B cell (primary cell): Measurements from ENCODE around the gene DPM1. TPM values are rescaled to one million over a fixed set of nuclear protein-coding genes. Genes with fewer than 3 reads are reported as not detected.

Experiments used
- ATAC-seq: fragments of 200-7000 bp; cut with Tn5 transposase; one replicate; pipeline ENCODE4 v1.10.0; 2021; ENCODE audit warnings: low read depth, mild to moderate bottlenecking, moderate number of reproducible peaks, moderate library complexity
- CTCF ChIA-PET: fragments of 350-600 bp; sonication (Branson Sonifier 250); formaldehyde crosslinking; loops from one replicate; lab custom pipeline; 2021; ENCODE audit warnings: antibody characterized with exemption, inconsistent platforms; lab: Charles Lee
- POLR2A ChIA-PET: fragments of 350-600 bp; sonication (Branson Sonifier 250); formaldehyde crosslinking; loops from one replicate; lab custom pipeline; 2021; ENCODE audit warnings: antibody characterized with exemption; lab: Charles Lee
- DNase-seq: peaks from one replicate; pipeline ENCODE4 v3.0.0; 2013
- H2AFZ ChIP-seq: 2 replicates; pipeline ENCODE4 v1.6.1; 2012; ENCODE audit warnings: mild to moderate bottlenecking, low read depth, low read length; ENCODE audit not compliant: insufficient read depth, poor library complexity, severe bottlenecking
- H3K27ac ChIP-seq, 2 donors: 1 replicate in 1 of 2; 2 replicates in 1 of 2; pipeline ENCODE4 v1.5.1; 2012 to 2013; ENCODE audit warnings: low read length in 2 of 2, mild to moderate bottlenecking in 2 of 2, moderate library complexity in 1 of 2
- H3K27me3 ChIP-seq, 4 experiments: fragments of 200-600 bp in 1 of 4; sonication (generic) in 1 of 4; replicated peaks in 1 of 4; 1 replicate in 2 of 4; 2 replicates in 2 of 4; pipeline versions ENCODE4 v1.6.1 to v1.7.0; 2013 to 2016; ENCODE audit warnings: low read length in 3 of 4, mild to moderate bottlenecking in 2 of 4, mixed read lengths in 1 of 4, moderate library complexity in 1 of 4; ENCODE audit not compliant: insufficient read depth in 4 of 4, control insufficient read depth in 3 of 4; ENCODE audit errors: control extremely low read depth in 1 of 4
- H3K36me3 ChIP-seq, 2 experiments: replicated peaks in 1 of 2; 1 replicate in 1 of 2; 2 replicates in 1 of 2; pipeline versions ENCODE4 v1.6.1 to v1.7.1; 2013; ENCODE audit warnings: low read length in 1 of 2; ENCODE audit not compliant: insufficient read depth in 2 of 2, control insufficient read depth in 1 of 2; ENCODE audit errors: control extremely low read depth in 1 of 2, extremely low read depth in 1 of 2
- H3K4me1 ChIP-seq, 2 donors: fragments of 200-600 bp in 1 of 2; sonication (generic) in 1 of 2; 1 replicate in 1 of 2; 2 replicates in 1 of 2; pipeline versions ENCODE4 v1.5.1 to v1.6.1; 2013 to 2017; ENCODE audit warnings: low read length in 2 of 2; ENCODE audit not compliant: control insufficient read depth in 2 of 2, insufficient read depth in 2 of 2
- H3K4me2 ChIP-seq: replicated peaks from 2 replicates; pipeline ENCODE3; 2012; ENCODE audit warnings: mild to moderate bottlenecking, low read depth, low read length; ENCODE audit not compliant: poor library complexity, severe bottlenecking
- H3K4me3 ChIP-seq, 5 experiments: fragments of 200-600 bp in 1 of 5; sonication (generic) in 1 of 5; 1 replicate in 3 of 5; 2 replicates in 2 of 5; pipeline versions ENCODE4 v1.5.1 to v1.7.0; 2011 to 2016; ENCODE audit warnings: low read length in 4 of 5, mild to moderate bottlenecking in 4 of 5, low read depth in 2 of 5, control low read depth in 1 of 5, moderate library complexity in 1 of 5; ENCODE audit not compliant: insufficient read depth in 1 of 5; ENCODE audit errors: control extremely low read depth in 1 of 5, extremely low read depth in 1 of 5
- H3K79me2 ChIP-seq: fragments of 200-600 bp; sonication (generic); one replicate; pipeline ENCODE4 v1.6.0; 2016; ENCODE audit warnings: low read length; ENCODE audit not compliant: control insufficient read depth, insufficient read depth
- H3K9ac ChIP-seq: fragments of 200-600 bp; sonication (generic); 2 replicates; pipeline ENCODE4 v1.6.1; 2017; ENCODE audit warnings: mild to moderate bottlenecking, low read length, moderate library complexity
- H3K9me3 ChIP-seq, 3 donors: one replicate each; pipeline versions ENCODE4 v1.6.1 to v1.7.1; 2013; ENCODE audit warnings: low read length in 2 of 3; ENCODE audit not compliant: control insufficient read depth in 2 of 3, insufficient read depth in 1 of 3; ENCODE audit errors: control extremely low read depth in 1 of 3
- H4K20me1 ChIP-seq: 2 replicates; pipeline ENCODE4 v1.6.0; 2012; ENCODE audit warnings: mild to moderate bottlenecking, low read length; ENCODE audit not compliant: insufficient read depth, control insufficient read depth, poor library complexity, severe bottlenecking
- H3K27ac Mint-ChIP-seq: one replicate; pipeline ENCODE4 v1.8.0; 2021; ENCODE audit warnings: mixed read lengths
- H3K27me3 Mint-ChIP-seq: one replicate; pipeline ENCODE4 v1.8.0; 2021; ENCODE audit warnings: mixed read lengths
- H3K4me1 Mint-ChIP-seq: one replicate; pipeline ENCODE4 v1.8.0; 2021; ENCODE audit warnings: mixed read lengths
- H3K4me3 Mint-ChIP-seq: one replicate; pipeline ENCODE4 v1.8.0; 2021; ENCODE audit warnings: mixed read lengths
- H3K9me3 Mint-ChIP-seq: one replicate; pipeline ENCODE4 v1.8.0; 2022; ENCODE audit warnings: mixed read lengths; ENCODE audit not compliant: insufficient read depth
- CTCF ChIP-seq: fragments of 200-600 bp; IDR thresholded peaks from one replicate; pipeline ENCODE4 v1.8.0; 2022; ENCODE audit warnings: antibody characterized with exemption, mild to moderate bottlenecking
- EZH2 ChIP-seq: IDR thresholded peaks from 2 replicates; pipeline ENCODE4 v1.6.1; 2012; ENCODE audit warnings: borderline replicate concordance, low read depth, mild to moderate bottlenecking, moderate library complexity, low read length; ENCODE audit not compliant: insufficient read depth, poor library complexity, severe bottlenecking
- WGBS: methylation state at CpG from one replicate; pipeline ENCODE4 v1.1.5; 2013; ENCODE audit warnings: missing lambda C conversion rate; ENCODE audit not compliant: insufficient coverage; 5-methylcytosine and 5-hydroxymethylcytosine counted together
- intact Hi-C: fragments of 100-400 bp; cut with micrococcal nuclease; formaldehyde crosslinking; loops from one replicate; pipeline ENCODE4 v1.10.0; 2022
- polyA plus RNA-seq: library from polyadenylated mRNA; depleted of rRNA; stranded (reverse); fragments of >200 nt; gene quantifications from 2 replicates; pipeline ENCODE4 v1.2.3, GENCODE V29; 2012
- total RNA-seq, 2 donors: library from RNA; stranded (reverse); fragments of 120-200 nt in 1 of 2; gene quantifications; 1 replicate in 1 of 2; 2 replicates in 1 of 2; pipeline versions ENCODE4 v1.2.3 to v1.2.4, GENCODE V29; 2013 to 2022

Gene DPM1
- total and polyA plus RNA-seq, 2 donors (not counting 1 experiment from before 2014, with no cell fraction given): 13.4 to 35.2 TPM

DNA sequence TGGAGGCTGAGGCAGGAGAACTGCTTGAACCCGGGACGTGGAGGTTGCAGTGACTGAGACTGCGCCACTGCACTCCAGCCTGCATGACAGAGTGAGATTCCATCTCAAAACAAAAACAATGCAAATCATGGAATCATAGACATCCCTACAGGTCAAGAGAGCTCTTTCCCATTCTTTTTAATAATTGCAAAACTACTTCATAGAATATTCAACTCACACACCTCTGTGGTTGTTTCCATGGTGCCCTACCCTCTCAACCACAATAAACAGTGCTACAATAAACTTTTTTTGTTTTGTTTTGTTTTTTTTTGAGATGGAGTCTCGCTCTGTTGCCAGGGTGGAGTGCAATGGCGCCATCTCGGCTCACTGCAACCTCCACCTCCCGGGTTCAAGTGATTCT is 15.3 kb downstream of the DPM1 start:
- peaks cover 3% of the 10 kb centered on the region for H4K20me1 ChIP-seq
- intact Hi-C loops: no loop called here
- H3K4me3 ChIP-seq: no peak overlapping the region
- no peaks in the 10 kb centered on the region for H3K4me1 ChIP-seq
- ATAC-seq (no peak), DNase-seq (no peak)
- no peaks in the 10 kb centered on the region for H3K4me1 Mint-ChIP-seq
- no peaks in the 10 kb centered on the region for H3K27me3 Mint-ChIP-seq
- H3K79me2 ChIP-seq: peaks cover 13% of the 10 kb centered on the region
- no peak for TF ChIP-seq EZH2
- H2AFZ ChIP-seq: no peak overlapping the region
- ChIA-PET POLR2A (no interaction called here), CTCF (interaction anchor here (1.0 kb wide), 1 partner anchor 150 kb away, joined by 8 read pairs; no protein-coding TSS in a partner anchor)
- peaks cover 17 to 73% of the 10 kb centered on the region in 2 experiments for H3K36me3 ChIP-seq
- H3K9ac ChIP-seq: no peak overlapping the region
- no peak overlapping the region for H3K27ac Mint-ChIP-seq
- no peaks in the 10 kb centered on the region for H3K9me3 ChIP-seq
- H3K4me3 Mint-ChIP-seq: no peak overlapping the region
- no peaks in the 10 kb centered on the region for H3K27me3 ChIP-seq
- H3K9me3 Mint-ChIP-seq: no peaks in the 10 kb centered on the region
- no peak overlapping the region for H3K27ac ChIP-seq
- no peak overlapping the region for H3K4me2 ChIP-seq
- WGBS: 100% methylated on average over 3 of the region's 7 CpGs

GRCh38 chr20:50933589-50933988 is 24.7 kb downstream of the DPM1 start:
- Mint-ChIP-seq H3K9me3 (no peaks in the 10 kb centered on the region), H3K27me3 (no peaks in the 10 kb centered on the region), H3K4me1 (peaks cover 21% of the 10 kb centered on the region), H3K4me3 (no peak overlapping the region), H3K27ac (no peak overlapping the region)
- TF ChIP-seq EZH2 (no peak), CTCF (no peak)
- POLR2A ChIA-PET: no interaction called here
- Histone ChIP-seq H3K36me3 (peaks cover 2 to 34% of the 10 kb centered on the region in 2 experiments), H2AFZ (no peak overlapping the region), H3K9me3 (no peaks in the 10 kb centered on the region), H4K20me1 (peaks cover 12% of the 10 kb centered on the region), H3K27me3 (no peaks in the 10 kb centered on the region), H3K4me2 (no peak overlapping the region), H3K4me1 (peaks cover 17 to 21% of the 10 kb centered on the region in 2 donors), H3K9ac (no peak overlapping the region), H3K79me2 (peaks cover 18% of the 10 kb centered on the region), H3K27ac (no peak overlapping the region), H3K4me3 (no peak overlapping the region)
- CTCF ChIA-PET: interaction anchor here (3.1 to 16.7 kb wide), 2 partner anchors 24 to 138 kb away, joined by 31 to 390 read pairs; partner anchors contain the start of genes BCAS4, DPM1 and MOCS3
- no CpG with 5 or more reads among the region's 1 CpG for WGBS
- intact Hi-C loops: loop anchor here (5.0 kb wide), 1 partner anchor 816 kb away; no protein-coding TSS in a partner anchor
- DNase-seq (no peak), ATAC-seq (no peak)
